ENCODE results near the gene AOC1. TPM values are rescaled to one million over a fixed set of nuclear protein-coding genes. Genes with fewer than 3 reads are reported as not detected.

The AOC1 gene
- total and polyA plus RNA-seq, 2 of the 4 experiments (the other 2 are of a cell fraction) = not detected

GRCh38 chr7:150835019-150835418, 17.3 kb upstream of the AOC1 start:
- Histone ChIP-seq H3K9me3 (ENCODE audit: control insufficient read depth, insufficient read depth, low read length) (no peaks in the 10 kb centered on the region), H2BK20ac (ENCODE audit: low read depth, low read length) (no peak overlapping the region), H2BK5ac (ENCODE audit: low read depth, low read length, poor library complexity, severe bottlenecking) (no peak overlapping the region), H4K91ac (ENCODE audit: insufficient read depth, low read depth, low read length) (no peak overlapping the region), H3K79me1 (ENCODE audit: low read depth in 1 of 2, low read length in 2 of 2) (no peaks in the 10 kb centered on the region), H3K27me3 (ENCODE audit: control insufficient read depth, insufficient read depth, low read length) (no peaks in the 10 kb centered on the region; the same call in 1 of the 2 replicates), H2AK9ac (replicated peaks; ENCODE audit: low read depth, low read length, poor library complexity) (no peak overlapping the region), H3K14ac (replicated peaks; ENCODE audit: low read depth, low read length) (no peak overlapping the region), H3K18ac (ENCODE audit: low read depth, low read length) (no peak overlapping the region), H3K27ac (ENCODE audit: insufficient read depth, low read length) (no peak overlapping the region), H3K4me1 (ENCODE audit: control insufficient read depth, insufficient read depth, low read length) (no peaks in the 10 kb centered on the region), H3K56ac (ENCODE audit: extremely low read depth, insufficient read depth, low read length) (no peak overlapping the region), H4K5ac (ENCODE audit: low read depth, low read length) (no peak overlapping the region), H2AFZ (replicated peaks; ENCODE audit: low read length, poor library complexity) (no peak overlapping the region), H2AK5ac (ENCODE audit: low read depth, low read length) (no peak overlapping the region), H3K9me1 (ENCODE audit: insufficient read depth, low read length) (no peaks in the 10 kb centered on the region), H2BK120ac (ENCODE audit: low read depth, low read length) (no peak overlapping the region), H3K36me3 (ENCODE audit: control insufficient read depth, insufficient read depth, low read length) (no peaks in the 10 kb centered on the region), H2BK15ac (ENCODE audit: low read depth, low read length) (no peak overlapping the region), H3K4me3 (ENCODE audit: insufficient read depth, low read depth, low read length) (no peak overlapping the region), H3K23ac (ENCODE audit: low read depth, low read length) (no peak overlapping the region), H4K20me1 (ENCODE audit: insufficient read depth, low read length) (no peaks in the 10 kb centered on the region), H3K4ac (ENCODE audit: low read depth, low read length) (no peak overlapping the region), H3K4me2 (ENCODE audit: low read depth, low read length) (no peak overlapping the region), H4K8ac (ENCODE audit: low read depth in 2 of 2, low read length in 2 of 2) (no peak overlapping the region), H3K9ac (ENCODE audit: low read depth, low read length) (no peak overlapping the region)
- BruUV-seq (replicated peaks) = no TSS peak
- ChIA-PET POLR2A (ENCODE audit: unreplicated experiment) (no interaction called here), CTCF (interaction anchor here (1.1 kb wide), 1 partner anchor 56 kb away, joined by 3 read pairs; no protein-coding TSS in a partner anchor)
- in situ Hi-C loops (cut with MboI; ENCODE audit: low sequenced_read_pairs) (no loop called here), intact Hi-C loops (cut with micrococcal nuclease) (no loop called here), dilution Hi-C loops (cut with HindIII; ENCODE audit: low sequenced_read_pairs, unreplicated experiment) (no loop called here)
- TF ChIP-seq FOS (IDR thresholded peaks at IDR 0.05; ENCODE audit: low read depth, low read length) (no peak), MAFK (IDR thresholded peaks at IDR 0.05; ENCODE audit: low read depth, low read length) (no peak), CEBPB (IDR thresholded peaks at IDR 0.05; ENCODE audit: low read depth, low read length) (no peak), RFX5 (IDR thresholded peaks at IDR 0.05; ENCODE audit: low read depth, low read length) (no peak), MXI1 (IDR thresholded peaks at IDR 0.05; ENCODE audit: borderline replicate concordance, low read depth, low read length) (no peak), NFE2L2 (IDR thresholded peaks at IDR 0.05; ENCODE audit: low read depth, low read length) (no peak), CHD1 (IDR thresholded peaks at IDR 0.05; ENCODE audit: low read depth, low read length) (no peak), BHLHE40 (IDR thresholded peaks at IDR 0.05; ENCODE audit: low read depth, low read length) (no peak), MAZ (IDR thresholded peaks at IDR 0.05; ENCODE audit: borderline replicate concordance, low read depth, low read length) (no peak), SMC3 (IDR thresholded peaks at IDR 0.05; ENCODE audit: low read depth, low read length) (no peak), POLR2A (IDR thresholded peaks at IDR 0.05; ENCODE audit: low read depth, low read length) (no peak), RCOR1 (IDR thresholded peaks at IDR 0.05; ENCODE audit: insufficient replicate concordance, low read length) (no peak)
- TF ChIP-seq, protein P1, sequence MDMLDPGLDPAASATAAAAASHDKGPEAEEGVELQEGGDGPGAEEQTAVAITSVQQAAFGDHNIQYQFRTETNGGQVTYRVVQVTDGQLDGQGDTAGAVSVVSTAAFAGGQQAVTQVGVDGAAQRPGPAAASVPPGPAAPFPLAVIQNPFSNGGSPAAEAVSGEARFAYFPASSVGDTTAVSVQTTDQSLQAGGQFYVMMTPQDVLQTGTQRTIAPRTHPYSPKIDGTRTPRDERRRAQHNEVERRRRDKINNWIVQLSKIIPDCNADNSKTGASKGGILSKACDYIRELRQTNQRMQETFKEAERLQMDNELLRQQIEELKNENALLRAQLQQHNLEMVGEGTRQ (IDR thresholded peaks at IDR 0.05; ENCODE audit: low read depth, low read length) = no peak
- TF ChIP-seq, protein P2, sequence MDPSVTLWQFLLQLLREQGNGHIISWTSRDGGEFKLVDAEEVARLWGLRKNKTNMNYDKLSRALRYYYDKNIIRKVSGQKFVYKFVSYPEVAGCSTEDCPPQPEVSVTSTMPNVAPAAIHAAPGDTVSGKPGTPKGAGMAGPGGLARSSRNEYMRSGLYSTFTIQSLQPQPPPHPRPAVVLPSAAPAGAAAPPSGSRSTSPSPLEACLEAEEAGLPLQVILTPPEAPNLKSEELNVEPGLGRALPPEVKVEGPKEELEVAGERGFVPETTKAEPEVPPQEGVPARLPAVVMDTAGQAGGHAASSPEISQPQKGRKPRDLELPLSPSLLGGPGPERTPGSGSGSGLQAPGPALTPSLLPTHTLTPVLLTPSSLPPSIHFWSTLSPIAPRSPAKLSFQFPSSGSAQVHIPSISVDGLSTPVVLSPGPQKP (IDR thresholded peaks at IDR 0.05; ENCODE audit: borderline replicate concordance, low read depth, low read length) = no peak
- DNase-seq = no peak
- WGBS, 2 experiments (ENCODE audit: extremely low coverage in 2 of 2, insufficient read length in 1 of 2) = no CpG with 5 or more reads among the region's 1 CpG
- no peak for ATAC-seq (ENCODE audit: low read depth)
